ENCODE data around the gene NFIA.

NFIA gene

GRCh38 chr1:61434276-61434675, 351.9 kb downstream of the NFIA start:
- peak; percentile 89 for DNase-seq (ENCODE audit: low spot score)

- no peak for DNase-seq (ENCODE audit: low spot score)
Observed at GRCh38 chr1:61435226-61435625, 352.9 kb downstream of the NFIA start.

- no peak for DNase-seq (ENCODE audit: low spot score)
Observed at GRCh38 chr1:61436016-61436415, 353.7 kb downstream of the NFIA start.

GRCh38 chr1:61436491-61437120, 354.2 kb downstream of the NFIA start:
- peak; percentile 23 for DNase-seq (ENCODE audit: low spot score)

- no peak for DNase-seq (ENCODE audit: low spot score)
Observed at GRCh38 chr1:61439234-61439633, 356.9 kb downstream of the NFIA start.

GRCh38 chr1:61441723-61442262, 359.4 kb downstream of the NFIA start:
- no peak for DNase-seq (ENCODE audit: low spot score)

GRCh38 chr1:61442544-61442943, 360.2 kb downstream of the NFIA start:
- DNase-seq (ENCODE audit: low spot score) = no peak

GRCh38 chr1:61444288-61444687, 361.9 kb downstream of the NFIA start:
- no peak for DNase-seq (ENCODE audit: low spot score)

- DNase-seq (ENCODE audit: low spot score) = peak; percentile 15
Observed at GRCh38 chr1:61445269-61445825, 363.0 kb downstream of the NFIA start.

GRCh38 chr1:61446531-61446991, 364.2 kb downstream of the NFIA start:
- DNase-seq (ENCODE audit: low spot score) = peak; percentile 76

- no peak for DNase-seq (ENCODE audit: low spot score)
Observed at GRCh38 chr1:61447106-61447967, 365.0 kb downstream of the NFIA start.

- DNase-seq (ENCODE audit: low spot score) = no peak
Observed at GRCh38 chr1:61447968-61448430, 365.6 kb downstream of the NFIA start.

GRCh38 chr1:61448914-61449313, 366.6 kb downstream of the NFIA start:
- no peak for DNase-seq (ENCODE audit: low spot score)

- DNase-seq (ENCODE audit: low spot score) = no peak
Observed at GRCh38 chr1:61449410-61449809, 367.0 kb downstream of the NFIA start.

GRCh38 chr1:61450454-61450853, 368.1 kb downstream of the NFIA start:
- peak; percentile 14 for DNase-seq (ENCODE audit: low spot score)

GRCh38 chr1:61450872-61451571, 368.7 kb downstream of the NFIA start:
- DNase-seq (ENCODE audit: low spot score) = no peak

GRCh38 chr1:61451572-61451968, 369.2 kb downstream of the NFIA start:
- DNase-seq (ENCODE audit: low spot score) = no peak

GRCh38 chr1:61452176-61453035, 370.0 kb downstream of the NFIA start:
- DNase-seq (ENCODE audit: low spot score) = peak; percentile 8

- DNase-seq (ENCODE audit: low spot score) = peak; percentile 93
Observed at GRCh38 chr1:61453111-61453961, 371.0 kb downstream of the NFIA start.

GRCh38 chr1:61455400-61455799, 373.0 kb downstream of the NFIA start:
- DNase-seq (ENCODE audit: low spot score) = no peak

Measured in kidney tubule cell (primary cell).